ENCODE measurements around the gene RUNX1.

The RUNX1 gene

DNA sequence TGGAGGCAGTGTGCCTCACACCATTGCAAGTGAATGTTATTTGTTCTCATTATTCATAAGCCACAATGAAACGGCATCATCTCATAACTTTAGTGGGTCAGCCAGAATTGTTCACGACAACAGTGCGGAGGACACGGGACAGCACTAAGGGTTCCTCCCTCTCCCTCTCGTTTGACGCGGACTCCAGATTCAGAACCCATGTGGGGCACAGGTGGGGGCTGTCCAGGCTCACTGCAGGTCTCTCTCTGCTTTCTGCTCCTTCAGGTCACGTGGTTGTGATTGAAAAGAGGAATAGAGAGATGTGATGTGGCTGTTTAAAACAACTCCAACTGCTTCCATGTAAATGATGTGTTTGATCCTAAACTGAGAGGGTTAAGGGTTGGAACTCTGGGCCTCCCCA lies 13.5 kb downstream of the RUNX1 start:
- DNase-seq, result no peak

DNA sequence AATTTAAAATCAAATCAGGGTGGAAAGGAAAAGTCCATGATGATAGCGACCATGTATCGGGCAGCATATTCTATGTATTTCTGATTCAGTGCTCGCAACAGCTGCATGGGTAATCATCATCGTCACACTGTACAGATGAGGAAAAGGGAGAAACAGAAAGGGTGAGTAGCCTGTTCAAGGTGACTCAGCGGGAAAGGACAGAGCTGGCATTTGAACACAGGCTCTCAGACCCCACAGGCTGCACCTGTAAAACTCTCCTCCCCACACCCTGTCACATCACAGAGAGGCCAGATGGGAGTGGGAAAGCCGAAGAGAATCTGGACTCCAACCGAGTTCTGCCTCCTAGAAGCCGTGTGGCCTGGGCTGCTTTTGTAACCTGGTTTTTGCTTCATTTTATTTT lies 14.0 kb downstream of the RUNX1 start:
- no peak for DNase-seq

DNA sequence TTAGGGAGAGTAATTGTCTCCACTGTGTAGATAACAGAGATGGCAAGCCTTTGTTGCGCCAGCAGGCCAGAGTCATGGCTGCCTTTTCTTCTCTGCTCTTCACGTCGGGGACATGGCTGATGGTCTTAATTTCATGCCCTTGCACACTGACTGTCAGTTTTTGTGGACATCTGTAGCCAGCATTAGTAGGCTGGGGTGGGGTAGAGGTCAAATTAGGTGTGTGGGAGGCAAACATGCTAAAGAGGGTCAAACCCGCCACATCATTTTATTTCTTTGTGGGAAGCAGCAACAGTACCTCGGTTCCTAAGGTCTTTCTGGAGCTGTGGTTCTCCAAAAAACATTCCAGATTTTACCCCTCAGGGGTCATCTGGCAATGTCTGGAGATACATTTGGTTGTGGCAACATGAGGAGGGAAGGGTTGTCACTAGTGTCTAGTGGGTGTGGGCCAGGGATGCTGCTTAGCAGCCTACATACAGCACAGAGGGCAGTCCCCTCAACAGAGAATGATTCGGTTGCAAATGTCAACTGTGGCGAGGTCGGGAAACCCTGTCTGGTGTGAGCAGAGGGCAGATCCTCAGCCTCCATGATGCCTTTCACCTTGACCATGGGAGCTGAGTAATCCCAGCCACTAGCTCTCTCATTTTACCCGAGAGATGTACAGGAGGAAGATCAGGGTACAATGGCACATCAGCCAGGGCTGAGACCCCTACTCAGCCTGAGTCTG lies 14.7 kb downstream of the RUNX1 start:
- DNase-seq, result no peak

DNA sequence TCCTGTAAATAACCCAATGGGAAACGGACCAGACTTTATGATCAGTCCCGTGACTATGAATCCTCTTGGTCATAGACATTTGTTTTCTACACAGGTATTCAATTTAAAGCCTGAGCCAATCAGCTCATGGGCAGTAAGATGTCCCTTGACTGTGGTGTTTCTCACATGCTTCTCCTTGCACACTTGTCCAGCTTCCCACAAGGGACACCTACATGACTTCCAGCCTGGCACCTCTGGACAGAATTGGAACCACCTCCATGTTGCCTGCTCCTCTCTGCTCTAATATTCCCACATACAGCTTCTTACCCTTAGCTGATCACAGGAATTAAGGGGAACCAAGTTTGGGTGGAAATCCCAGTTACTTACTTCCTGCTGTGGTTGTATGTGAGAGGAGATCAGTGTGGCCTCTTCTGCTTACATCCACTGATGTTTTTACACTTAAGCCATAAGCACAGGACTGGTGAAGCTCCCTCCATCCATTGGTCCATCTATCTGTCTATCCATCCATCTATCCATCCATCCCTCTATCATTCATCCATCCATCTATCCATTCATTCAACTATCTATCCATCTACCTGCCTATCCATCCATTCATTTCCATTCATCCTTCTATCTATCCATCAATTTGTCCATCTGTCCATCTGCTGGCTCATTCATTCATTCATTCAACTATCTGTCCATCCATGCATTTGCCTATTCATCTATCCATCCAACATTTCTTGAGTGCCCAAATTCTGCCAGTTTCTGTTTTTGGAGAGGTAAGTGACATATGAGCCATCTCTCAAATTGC lies 16.4 kb downstream of the RUNX1 start:
- no peak for DNase-seq

GRCh38 chr21:35028451-35028978 lies 20.6 kb downstream of the RUNX1 start:
- DNase-seq, result no peak

GRCh38 chr21:35027563-35028450 lies 21.3 kb downstream of the RUNX1 start:
- DNase-seq, result no peak

- DNase-seq, result peak; percentile 84
Measured at GRCh38 chr21:35026617-35027562, 22.2 kb downstream of the RUNX1 start.

DNA sequence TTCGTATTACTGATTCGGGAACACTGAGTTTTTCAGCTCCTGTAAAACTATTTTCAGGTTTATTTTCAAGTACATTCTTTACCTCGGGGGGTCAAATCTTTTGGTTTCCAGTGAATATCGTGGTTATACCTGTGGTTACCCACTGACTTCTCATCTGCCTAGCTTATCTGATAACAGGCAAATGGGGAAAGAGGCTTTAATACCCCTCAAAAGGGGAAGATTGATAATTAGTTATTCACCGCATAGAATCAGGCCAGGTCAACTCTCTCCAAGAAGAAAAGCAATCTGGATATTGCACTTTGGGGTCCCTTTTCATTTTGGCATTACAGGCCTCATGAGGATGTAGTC lies 23.0 kb downstream of the RUNX1 start:
- DNase-seq, result no peak

DNA sequence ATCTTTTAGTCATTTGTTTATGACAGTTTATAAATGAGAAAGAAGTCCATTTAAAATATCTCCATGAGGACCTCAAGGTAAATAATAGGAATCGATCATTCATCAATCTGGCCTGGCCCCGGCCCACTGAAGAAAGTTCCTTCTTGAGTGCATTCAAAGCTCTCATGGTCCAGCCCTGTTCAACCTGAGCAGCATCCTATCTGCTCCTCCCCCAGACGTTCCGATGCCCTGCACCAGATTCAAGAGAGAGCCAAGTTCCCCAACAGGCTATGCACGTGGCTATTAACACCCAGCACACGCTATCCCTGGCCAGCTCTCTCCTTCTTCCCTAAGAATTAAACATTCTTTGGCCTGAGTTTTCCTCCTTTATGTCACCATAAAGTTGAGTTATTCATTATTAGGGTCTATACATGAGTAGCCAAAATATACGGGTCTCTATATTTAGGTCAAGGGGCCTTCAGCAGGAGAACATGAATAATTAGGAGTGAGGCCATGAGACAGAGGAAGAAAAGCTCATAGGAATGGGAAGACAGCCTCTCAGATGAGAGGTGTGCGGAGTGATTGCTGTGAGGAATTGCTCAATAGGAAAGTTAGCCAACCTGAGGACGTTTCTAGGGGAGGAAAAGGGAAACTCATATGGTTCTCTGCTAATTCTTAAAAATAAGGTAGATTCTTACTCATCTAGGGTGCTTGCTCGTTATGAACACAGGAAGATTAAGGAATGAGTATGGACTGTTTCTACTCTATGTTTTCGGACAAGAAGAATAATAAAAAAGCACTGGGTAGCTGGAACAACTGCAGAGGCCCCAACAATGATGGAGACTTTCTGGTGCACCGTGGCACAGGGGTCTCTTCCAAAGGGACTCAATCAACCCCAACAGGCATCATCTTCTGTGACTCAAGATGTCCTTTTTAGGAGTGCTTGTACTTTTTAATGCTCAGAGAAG lies 23.6 kb downstream of the RUNX1 start:
- DNase-seq, result no peak

GRCh38 chr21:35024513-35024912 lies 24.6 kb downstream of the RUNX1 start:
- no peak for DNase-seq

- DNase-seq, result no peak
Measured at GRCh38 chr21:35024071-35024420, 25.1 kb downstream of the RUNX1 start.

- DNase-seq, result no peak
Measured at GRCh38 chr21:35023396-35024070, 25.6 kb downstream of the RUNX1 start.

DNA sequence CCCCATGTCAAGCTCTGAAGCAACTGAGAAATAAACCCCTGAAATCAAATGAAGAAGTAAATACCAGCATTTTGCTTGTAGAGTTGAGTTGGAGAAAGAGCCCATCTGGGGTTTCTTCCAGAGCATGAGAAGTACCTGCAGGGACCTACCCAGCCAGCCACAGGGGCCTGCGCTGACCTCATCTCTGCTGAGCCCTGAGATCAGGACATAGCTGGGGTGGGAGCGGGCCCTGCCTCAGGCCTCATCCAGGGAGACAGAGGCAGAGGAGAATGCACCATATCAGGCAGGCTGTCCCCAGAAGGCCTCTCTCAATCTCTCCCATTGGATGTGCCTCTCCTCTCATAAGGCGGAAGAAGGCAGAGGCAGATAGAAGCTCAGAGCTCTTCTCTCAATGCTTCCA lies 27.6 kb downstream of the RUNX1 start:
- DNase-seq, result no peak

DNA sequence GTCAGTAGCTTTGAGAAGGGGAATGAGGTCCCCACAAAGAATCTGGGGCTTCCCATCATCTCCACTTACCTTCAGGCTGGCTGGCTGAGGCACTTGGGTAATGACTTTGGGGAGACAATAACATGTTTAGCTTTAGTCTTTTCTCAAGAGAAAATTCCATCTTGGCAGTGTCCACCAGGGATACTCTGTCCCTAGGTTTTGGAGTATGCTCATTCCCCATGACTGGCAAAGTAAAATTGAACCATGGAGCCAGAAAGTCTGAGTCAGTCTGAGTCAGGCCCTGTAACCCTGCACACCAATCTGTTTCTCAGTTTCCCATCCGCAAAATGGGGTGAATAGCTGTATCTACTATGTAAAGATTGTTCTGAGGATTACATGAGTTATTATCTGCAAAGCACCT lies 28.2 kb downstream of the RUNX1 start:
- no peak for DNase-seq

DNA sequence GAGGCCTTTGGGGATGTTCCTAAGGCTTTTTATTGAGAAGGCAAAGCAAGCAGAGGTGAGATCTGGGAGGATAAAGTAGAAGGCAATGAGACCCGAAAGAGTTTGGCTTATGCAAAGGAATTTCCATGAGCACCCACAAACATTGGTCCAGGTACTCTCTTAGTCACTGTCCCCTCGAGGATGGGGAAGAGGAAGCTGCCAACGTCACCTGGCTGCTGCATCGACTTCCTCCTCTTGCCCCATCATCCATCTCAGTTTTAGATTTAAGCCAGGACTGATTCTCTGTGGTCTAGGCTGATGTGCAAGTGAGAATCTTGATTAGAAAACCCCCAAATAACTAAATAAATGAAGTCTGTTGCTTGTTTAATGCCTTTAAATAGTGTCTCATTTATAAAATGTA lies 28.7 kb downstream of the RUNX1 start:
- peak; percentile 28 for DNase-seq

DNA sequence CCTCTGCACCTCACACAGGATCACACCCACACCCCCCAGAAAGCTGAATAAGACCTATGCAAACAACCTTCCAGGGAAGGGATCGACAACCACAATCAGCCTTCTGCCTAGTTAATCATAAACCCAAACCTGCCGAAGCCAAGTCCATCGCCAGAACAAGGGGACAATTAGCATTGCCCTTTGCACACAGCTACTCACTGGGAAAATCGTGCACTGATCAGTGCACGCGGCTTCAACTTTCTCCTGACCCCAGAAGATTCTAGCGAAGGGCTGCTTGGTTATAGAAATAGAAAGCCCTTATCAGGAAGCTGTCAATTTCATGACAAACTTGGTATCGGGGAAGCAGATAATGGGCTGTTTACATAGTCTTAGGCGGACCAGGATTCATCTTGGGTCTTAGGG lies 29.5 kb downstream of the RUNX1 start:
- DNase-seq, result no peak

- DNase-seq, result no peak
Measured at GRCh38 chr21:35017256-35017655, 31.8 kb downstream of the RUNX1 start.

DNA sequence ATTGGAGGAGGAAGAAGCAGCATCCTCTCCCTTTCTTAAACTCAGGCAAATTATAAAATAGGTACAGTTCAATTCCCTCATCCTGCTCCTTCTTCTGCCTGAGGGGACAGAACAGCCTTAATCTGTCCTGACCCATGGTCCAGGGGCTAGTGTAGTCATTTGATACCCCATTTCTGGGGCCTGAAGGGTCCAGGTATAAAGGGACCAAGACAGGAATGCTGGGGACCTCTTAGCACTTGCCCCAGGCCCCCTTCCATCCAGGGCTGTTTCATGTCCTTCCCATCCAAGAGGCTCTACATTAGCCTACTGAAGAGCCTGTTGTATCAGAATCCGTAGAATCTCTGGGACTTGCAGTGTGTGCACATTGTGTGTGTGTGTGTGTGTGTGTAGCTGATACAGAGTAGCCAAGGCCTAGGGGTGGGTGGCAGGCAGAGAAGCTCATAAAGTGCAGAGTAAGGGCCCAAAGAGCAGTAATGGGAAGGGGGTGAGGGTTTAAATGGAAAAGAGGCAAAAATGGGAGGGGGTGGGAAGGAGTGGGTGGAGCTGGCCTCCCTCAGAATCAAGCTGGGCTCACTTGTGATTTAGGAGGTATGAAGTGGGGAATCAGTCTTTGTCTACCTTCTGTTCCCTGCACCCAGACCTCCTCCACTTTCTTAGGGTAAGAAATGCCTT lies 32.4 kb downstream of the RUNX1 start:
- DNase-seq, result no peak

DNA sequence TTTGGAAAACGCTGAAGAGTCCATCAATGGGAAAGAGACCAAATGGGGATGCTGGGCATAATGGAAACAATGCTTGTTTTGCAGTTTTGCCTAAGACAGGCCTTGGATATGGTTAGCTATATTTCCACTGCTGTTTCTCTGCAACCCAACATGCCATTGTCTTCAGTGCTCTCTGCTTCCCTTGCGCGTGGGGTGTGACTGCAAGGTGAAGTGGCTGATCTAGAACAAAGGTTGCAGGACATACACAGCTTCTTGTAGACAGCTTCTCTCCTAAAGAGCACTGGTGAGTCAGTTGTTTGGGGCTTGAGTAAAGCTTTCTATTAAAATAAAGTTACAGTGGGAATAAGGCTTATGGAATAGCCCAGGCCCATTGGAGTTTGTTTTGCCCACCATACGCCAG lies 33.0 kb downstream of the RUNX1 start:
- no peak for DNase-seq

Measured in CD4-positive, alpha-beta T cell treated with Interferon gamma for 1 hour (primary cell).